HT1080 (cell line): Measurements from ENCODE around the gene YAP1. TPM values are rescaled to one million over a fixed set of nuclear protein-coding genes. Genes with fewer than 3 reads are reported as not detected.

Experiments
- DNase-seq: peaks from one replicate; pipeline ENCODE4 v3.0.0-alpha.2; 2015; ENCODE audit warnings: low read depth
- total RNA-seq: library from RNA; depleted of rRNA; stranded (reverse); fragments of >200 nt; shearing (Covaris generic); gene quantifications from 2 replicates; pipeline ENCODE4 v1.2.3, GENCODE V29; 2014; rRNA removed

The YAP1 gene
- total RNA-seq, 1 experiment from 2014 or later: 139 TPM

DNA sequence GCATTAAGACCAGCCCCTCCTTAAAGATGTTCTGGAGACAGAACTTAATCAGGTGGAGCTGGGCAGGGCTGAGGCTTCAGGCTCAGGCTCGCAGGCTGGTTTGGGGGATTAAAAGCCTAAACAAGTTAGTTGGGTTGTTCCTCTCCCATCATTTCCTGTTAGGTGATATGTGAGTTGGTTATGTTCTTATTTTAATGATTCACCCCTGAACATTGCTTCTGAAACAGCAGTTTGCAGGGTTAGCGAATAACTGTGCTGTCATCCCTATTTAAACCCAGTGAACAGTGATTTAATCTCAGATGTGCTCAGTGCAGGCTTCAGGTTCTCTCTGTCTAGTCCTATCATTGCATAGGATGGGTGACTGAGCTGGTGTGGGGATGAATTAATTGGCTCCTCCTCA, 159.7 kb downstream of the YAP1 start:
- peak; percentile 78 for DNase-seq

DNA sequence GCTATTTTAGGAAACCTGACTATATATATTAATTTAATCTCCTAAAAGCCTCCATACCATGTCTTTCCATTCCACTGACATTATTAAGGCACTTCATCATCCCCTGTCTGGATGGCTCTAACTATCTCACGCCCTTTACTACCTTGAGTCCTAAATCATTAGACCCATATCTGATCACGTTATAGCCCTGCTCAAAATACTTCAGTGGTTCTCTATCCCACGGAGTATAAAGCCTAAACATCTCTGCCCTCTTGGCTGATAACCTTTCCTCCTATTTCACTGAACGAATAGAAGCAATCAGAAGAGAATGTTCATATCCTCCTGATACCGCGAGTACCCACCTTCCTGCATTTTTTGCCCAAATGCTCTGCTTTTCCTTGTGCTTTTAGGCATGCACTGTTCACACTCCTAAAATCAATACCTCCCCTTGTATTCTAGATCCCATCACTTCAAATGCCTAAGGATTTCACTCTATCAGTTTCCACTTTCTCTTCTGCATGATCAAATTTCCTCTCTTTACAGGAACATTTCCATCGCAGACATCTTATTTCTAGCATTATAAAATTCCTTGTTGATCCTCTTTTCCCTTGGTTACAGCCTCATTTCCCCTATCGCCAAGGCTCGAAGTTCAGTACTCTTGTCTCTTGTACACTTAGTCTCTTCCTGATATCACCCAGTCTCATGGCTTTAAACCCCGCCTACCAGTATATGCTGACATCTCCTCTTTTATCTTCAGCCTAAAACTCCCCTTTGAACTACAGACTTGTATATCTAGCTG, 162.0 kb downstream of the YAP1 start:
- no peak for DNase-seq

DNA sequence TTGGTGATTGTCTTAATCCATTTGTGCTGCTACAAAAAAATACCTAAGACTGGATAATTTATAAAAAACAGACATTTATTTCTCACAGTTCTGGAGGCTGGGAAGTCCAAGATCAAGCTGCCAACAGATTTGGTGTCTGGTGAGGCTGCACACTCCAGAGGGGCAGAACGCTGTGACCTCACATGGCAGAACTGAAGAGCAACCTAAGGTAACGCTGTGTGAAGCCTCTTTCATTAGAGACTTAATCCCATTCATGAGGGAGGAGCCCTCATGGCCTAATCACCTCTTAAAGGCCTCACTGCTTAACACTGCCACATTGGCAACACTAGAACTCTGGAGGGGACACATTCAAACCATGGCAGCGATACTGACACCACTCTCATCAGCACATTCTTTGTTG, 164.4 kb downstream of the YAP1 start:
- no peak for DNase-seq

DNA sequence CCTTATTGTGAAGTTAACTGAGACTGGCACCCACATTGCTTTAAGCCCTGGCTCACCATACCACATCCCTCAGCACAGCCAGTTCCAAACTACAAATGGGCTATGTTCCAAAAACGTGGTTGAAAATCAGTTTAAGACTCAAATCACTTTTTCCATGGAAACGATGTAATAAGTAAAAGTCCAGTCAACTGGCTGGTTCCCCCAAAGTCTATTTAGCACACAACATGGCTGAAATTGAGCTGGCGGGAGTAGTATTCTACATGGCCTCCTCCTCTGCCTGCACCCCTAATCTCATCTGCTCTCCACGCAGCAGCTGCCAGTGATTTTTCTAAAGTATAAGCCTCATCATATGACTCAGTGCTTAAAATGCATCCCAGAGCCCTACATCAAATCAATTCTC, 166.1 kb downstream of the YAP1 start:
- no peak for DNase-seq

DNA sequence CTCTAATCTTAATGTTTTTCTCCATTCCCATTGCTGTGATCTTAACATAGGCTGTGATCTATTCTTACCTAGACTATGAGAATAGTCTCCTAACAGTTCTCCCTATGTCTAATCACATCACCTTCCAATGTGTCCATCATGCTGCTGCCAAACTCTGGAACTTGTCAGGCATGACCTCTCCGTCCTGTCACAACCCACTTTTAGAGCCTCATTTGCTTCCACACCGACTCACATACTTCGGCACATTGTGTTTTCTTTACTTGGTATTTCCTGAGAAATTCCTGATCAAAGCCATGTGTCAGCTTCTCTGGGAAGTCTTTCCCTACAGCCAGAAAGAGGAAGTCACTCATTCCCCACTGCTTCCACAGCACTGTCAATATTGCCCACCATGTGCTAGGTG, 166.5 kb downstream of the YAP1 start:
- DNase-seq: no peak

DNA sequence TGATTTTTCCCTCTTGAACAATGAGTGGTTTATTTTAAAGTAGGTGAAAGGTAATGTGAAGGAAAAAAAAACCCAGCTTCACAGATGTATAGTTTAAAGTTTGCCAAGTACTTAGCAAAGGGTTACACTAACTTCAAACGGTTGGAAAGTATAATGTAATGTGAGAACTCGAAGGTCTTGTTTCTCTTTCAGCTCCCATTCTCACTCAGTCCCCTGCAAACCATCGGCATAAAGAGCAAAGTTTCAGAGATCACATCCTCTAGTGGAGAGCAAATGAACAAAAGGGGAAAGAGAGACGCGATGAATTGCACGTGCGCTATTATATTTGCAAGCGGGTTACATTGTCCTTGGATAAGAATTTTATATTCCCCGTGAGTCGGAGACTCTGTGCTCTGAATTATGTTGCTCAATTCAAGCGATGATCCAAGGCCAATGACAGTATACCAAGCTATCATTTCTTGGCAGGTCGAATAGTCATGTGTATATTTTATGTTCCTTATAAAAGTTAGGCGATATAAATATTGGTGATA, 169.5 kb downstream of the YAP1 start:
- DNase-seq: no peak

DNA sequence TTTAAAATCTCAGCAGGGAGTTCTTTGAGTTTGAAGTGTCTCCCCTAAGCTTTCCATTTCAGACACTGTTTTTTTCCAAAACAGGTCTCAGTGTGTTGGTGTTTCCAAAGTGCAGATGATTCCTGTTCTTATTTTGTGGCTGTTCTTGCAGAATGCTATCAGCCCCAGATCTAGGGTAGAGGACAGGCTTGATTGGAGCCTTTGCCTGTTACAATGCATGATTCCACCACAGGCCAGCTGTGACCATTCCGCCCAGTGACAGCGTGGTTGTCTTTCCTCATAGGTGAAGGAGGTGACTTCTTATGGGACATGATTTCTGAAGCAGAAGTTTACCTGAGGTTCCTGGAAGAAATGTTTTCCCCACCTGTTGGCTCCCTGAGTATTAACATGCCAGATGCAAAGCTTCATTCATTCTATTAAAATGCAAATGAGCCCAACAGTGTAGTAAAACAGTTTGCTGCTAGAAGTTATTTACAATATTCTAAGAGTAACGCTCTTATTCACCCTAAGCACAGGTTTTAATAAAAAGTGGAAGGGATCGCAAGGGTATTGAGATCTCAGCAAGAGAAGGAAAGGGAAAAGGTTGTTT, 170.1 kb downstream of the YAP1 start:
- DNase-seq: no peak

Other genes starting within 250 kb of the YAP1 start
- gene CEP126, start 195.4 kb upstream of the YAP1 start, total RNA-seq: 0.43 and 1.2 TPM in 2 replicates
- gene ANGPTL5, start 193.9 kb upstream of the YAP1 start, total RNA-seq: not detected in 2 replicates
- 0.05 and 0.57 TPM in 2 replicates for gene CFAP300, start 63.0 kb upstream of the YAP1 start, total RNA-seq
- gene BIRC3, start 207.0 kb downstream of the YAP1 start, total RNA-seq: 0.27 and 0.50 TPM in 2 replicates
- 44.0 and 45.6 TPM in 2 replicates for gene BIRC2, start 236.8 kb downstream of the YAP1 start, total RNA-seq